Endothelial cell (in vitro differentiated cells): ENCODE results near the gene MORF4L2. TPM values are rescaled to one million over a fixed set of nuclear protein-coding genes. Genes with fewer than 3 reads are reported as not detected.
A peak's percentile ranks its signal among the peaks of the same experiment; 100 is the strongest.

ENCODE experiments used
- DNase-seq: peaks from one replicate; pipeline ENCODE4 v3.0.0; 2021; ENCODE audit warnings: low spot score
- H3K27ac Mint-ChIP-seq: one replicate; pipeline ENCODE4 v1.8.0; 2021; ENCODE audit warnings: mixed read lengths, inconsistent platforms; ENCODE audit not compliant: unreplicated experiment
- H3K27me3 Mint-ChIP-seq: one replicate; pipeline ENCODE4 v1.8.0; 2021; ENCODE audit warnings: mild to moderate bottlenecking, moderate library complexity, mixed read lengths, inconsistent platforms; ENCODE audit not compliant: unreplicated experiment
- H3K36me3 Mint-ChIP-seq: one replicate; pipeline ENCODE4 v1.8.0; 2021; ENCODE audit warnings: mild to moderate bottlenecking, low read depth, mixed read lengths, inconsistent platforms; ENCODE audit not compliant: unreplicated experiment
- H3K4me1 Mint-ChIP-seq: one replicate; pipeline ENCODE4 v1.8.0; 2021; ENCODE audit warnings: mild to moderate bottlenecking, mixed read lengths, inconsistent platforms; ENCODE audit not compliant: unreplicated experiment
- H3K4me3 Mint-ChIP-seq: one replicate; pipeline ENCODE4 v1.8.0; 2021; ENCODE audit warnings: mild to moderate bottlenecking, mixed read lengths, inconsistent platforms; ENCODE audit not compliant: unreplicated experiment
- H3K9me3 Mint-ChIP-seq: one replicate; pipeline ENCODE4 v1.8.0; 2021; ENCODE audit warnings: mixed read lengths, inconsistent platforms; ENCODE audit not compliant: unreplicated experiment
- long read RNA-seq: library from polyadenylated mRNA; unstranded; transcript quantifications from one replicate; pipeline ENCODE4 v2.0.0, GENCODE V29; 2020; ENCODE audit not compliant: unreplicated experiment
- total RNA-seq: library from RNA; stranded (reverse); fragmentation: NEBNext Ultra II Directional; extraction: Animal tissue kit (Norgen Biotek cat#: 25700); gene quantifications from one replicate; pipeline ENCODE4 v1.2.1, GENCODE V29; 2021; ENCODE audit not compliant: unreplicated experiment
- TF ChIP-seq, protein P1 (sequence below): fragments of 200-600 bp; sonication (generic); IDR thresholded peaks from one replicate; pipeline ENCODE4 v1.5.0; 2021; ENCODE audit warnings: antibody characterized with exemption; ENCODE audit not compliant: unreplicated experiment

Gene MORF4L2, protein sequence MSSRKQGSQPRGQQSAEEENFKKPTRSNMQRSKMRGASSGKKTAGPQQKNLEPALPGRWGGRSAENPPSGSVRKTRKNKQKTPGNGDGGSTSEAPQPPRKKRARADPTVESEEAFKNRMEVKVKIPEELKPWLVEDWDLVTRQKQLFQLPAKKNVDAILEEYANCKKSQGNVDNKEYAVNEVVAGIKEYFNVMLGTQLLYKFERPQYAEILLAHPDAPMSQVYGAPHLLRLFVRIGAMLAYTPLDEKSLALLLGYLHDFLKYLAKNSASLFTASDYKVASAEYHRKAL
- 362 TPM for total RNA-seq
- long read RNA-seq, transcript MORF4L2-209 (5 exons, 869 nt), result minor isoform, 9 of 119 reads
- long read RNA-seq, transcript MORF4L2-203 (4 exons, 1,983 nt), result minor isoform, 16 of 119 reads
- long read RNA-seq, transcript MORF4L2-201 (4 exons, 1,824 nt), result minor isoform, 14 of 119 reads
- long read RNA-seq, transcript MORF4L2-215 (4 exons, 451 nt), result major isoform, 48 of 119 reads
- long read RNA-seq, partial matches to known transcripts, result 2 of 119 reads
- long read RNA-seq, other reads (novel, unspliced or antisense), result 23 of 119 reads

DNA sequence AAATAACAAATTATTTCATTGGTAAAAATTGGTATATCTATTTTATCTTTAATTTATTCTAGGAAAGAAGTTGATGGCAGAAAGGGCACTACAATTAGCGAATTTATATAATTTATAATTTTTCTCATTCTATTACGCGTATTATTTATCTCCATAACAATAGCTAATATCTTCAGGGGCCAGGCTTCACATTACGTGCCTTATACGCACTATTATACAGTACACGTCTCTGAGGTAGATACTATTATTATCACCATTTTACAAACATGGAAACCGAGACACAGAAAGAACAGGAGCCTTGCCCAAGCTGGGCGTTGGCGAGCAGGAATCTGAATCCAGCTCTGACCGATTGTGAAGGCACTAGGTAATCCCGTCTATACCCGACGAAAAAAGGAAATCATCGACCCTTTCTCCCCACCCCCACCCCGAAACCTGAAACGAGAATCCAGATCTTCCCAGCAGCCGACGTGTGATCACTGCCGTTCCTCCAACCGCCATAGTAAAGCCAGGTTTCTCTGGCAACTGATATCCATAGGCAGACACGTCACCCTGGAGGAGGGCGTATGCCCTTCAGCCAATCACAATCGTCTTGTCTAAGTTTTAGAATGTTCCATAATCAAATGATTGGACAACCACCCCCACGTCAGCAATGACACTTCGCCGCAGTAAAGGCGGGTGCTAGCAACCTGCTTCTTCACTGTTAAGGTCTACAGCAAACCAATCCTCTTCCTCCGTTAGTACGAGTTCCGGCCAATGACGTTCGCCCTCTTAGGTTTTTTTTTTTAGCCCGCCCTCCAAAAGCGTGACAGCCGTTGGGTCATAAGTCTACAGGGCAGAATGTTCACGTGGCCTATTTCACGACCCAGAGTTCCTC is at the start of gene MORF4L2:
MORF4L2 (minus strand) TSS at position 501 of the 874 bp plus-strand sequence. CDS start 9,672 bp downstream, outside the sequence.
- TF ChIP-seq, protein P1, sequence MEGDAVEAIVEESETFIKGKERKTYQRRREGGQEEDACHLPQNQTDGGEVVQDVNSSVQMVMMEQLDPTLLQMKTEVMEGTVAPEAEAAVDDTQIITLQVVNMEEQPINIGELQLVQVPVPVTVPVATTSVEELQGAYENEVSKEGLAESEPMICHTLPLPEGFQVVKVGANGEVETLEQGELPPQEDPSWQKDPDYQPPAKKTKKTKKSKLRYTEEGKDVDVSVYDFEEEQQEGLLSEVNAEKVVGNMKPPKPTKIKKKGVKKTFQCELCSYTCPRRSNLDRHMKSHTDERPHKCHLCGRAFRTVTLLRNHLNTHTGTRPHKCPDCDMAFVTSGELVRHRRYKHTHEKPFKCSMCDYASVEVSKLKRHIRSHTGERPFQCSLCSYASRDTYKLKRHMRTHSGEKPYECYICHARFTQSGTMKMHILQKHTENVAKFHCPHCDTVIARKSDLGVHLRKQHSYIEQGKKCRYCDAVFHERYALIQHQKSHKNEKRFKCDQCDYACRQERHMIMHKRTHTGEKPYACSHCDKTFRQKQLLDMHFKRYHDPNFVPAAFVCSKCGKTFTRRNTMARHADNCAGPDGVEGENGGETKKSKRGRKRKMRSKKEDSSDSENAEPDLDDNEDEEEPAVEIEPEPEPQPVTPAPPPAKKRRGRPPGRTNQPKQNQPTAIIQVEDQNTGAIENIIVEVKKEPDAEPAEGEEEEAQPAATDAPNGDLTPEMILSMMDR, result no peak
- no peaks in the 10 kb centered on the region for H3K4me1 Mint-ChIP-seq
- peak; percentile 67 for DNase-seq
- H3K27me3 Mint-ChIP-seq, result no peaks in the 10 kb centered on the region
- no peaks in the 10 kb centered on the region for H3K9me3 Mint-ChIP-seq
- H3K27ac Mint-ChIP-seq, result no peak within 1 kb of the TSS
- no peak within 1 kb of the TSS for H3K4me3 Mint-ChIP-seq
- peaks cover 7% of the 10 kb centered on the region for H3K36me3 Mint-ChIP-seq

DNA sequence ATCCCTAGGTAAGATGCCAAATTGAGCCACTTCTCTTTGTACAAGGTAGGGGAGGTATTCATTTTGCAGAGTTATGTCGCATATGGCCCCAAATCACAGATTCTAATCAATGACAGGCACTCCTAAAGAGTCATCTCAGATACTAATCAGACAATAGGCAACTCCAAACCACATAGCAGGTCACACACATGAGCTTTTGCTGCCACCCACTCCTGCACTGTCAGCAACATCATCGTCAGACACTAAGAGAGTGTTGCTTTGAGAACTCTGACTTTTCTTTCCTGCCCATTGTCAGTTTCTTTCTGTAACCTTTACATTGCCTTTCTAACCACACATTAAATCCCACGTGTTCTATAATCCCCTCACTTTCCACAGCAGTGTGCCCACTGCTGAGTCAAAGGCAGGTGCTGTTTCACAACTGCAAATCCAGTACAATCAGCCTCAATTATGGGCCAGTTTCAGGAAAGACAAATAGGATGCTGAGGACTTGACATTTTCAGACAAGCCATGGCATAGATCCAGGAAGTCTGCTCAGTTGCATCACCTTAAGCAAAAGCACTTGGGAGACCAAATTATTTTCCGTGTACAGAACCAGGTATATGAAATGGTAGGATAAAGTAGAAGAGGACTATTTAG is 47.7 kb upstream of the MORF4L2 start:
- Mint-ChIP-seq H3K9me3 (no peaks in the 10 kb centered on the region), H3K4me1 (peaks cover 31% of the 10 kb centered on the region), H3K27me3 (peaks cover 2% of the 10 kb centered on the region), H3K27ac (no peak overlapping the region), H3K4me3 (no peak overlapping the region), H3K36me3 (no peaks in the 10 kb centered on the region)
- TF ChIP-seq, protein P1, result no peak
- DNase-seq, result no peak

DNA sequence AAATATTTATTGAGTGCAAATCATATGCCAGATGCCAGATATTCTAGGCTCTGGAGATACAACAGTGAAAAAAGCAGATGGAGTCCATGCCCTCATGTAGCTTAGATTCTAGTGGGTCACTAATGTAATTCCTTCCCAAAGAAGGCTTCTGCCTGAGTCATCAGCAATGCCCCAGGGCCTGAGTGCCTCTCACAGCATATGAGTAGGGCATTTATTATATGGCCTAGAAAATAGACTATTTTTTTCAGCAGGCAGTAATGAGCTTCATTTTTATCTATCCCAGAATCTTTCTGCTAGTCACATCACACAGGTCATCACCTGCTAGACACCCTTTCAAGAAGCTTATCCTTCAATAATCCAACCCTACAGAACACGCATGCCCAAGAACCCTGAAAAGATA is 46.5 kb upstream of the MORF4L2 start:
- TF ChIP-seq, protein P1, result no peak
- Mint-ChIP-seq H3K36me3 (no peaks in the 10 kb centered on the region), H3K4me1 (peaks cover 34% of the 10 kb centered on the region), H3K9me3 (no peaks in the 10 kb centered on the region), H3K4me3 (no peak overlapping the region), H3K27ac (no peak overlapping the region), H3K27me3 (no peaks in the 10 kb centered on the region)
- DNase-seq, result no peak

DNA sequence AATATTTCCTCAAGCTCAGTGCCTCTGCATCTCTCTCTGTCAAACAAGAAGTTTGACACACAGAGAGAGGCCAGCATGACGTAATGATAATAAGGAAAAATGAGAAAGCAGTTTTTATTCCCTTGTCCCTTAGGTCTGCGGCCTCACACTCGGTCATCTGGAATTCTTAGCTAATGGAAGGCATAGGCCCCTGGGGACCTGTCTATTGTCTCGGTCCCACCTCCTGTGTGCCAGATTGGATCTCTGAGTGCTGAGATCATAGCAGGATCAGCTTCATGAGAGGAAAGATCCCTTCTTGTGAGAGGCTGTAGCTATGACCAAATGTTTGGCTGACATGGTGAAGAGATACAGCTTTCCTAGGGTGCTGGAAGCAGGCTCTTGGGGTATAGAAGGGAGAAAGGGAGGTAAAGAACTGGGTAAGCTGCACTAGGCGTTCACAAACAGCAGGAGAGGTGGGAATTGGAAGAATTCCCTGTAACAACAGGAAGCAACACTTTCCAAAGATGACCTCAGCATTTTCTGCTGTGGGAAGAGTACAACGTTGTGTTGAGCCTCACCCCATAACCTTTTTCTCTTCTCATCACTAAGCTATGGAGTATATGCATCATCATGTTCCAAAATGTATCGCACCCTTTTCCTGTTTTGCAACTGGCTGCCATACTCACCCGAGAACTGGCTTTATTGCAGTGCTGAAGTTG is 44.4 kb upstream of the MORF4L2 start:
- TF ChIP-seq, protein P1, result no peak
- Mint-ChIP-seq H3K4me1 (peaks cover 34% of the 10 kb centered on the region), H3K27me3 (no peaks in the 10 kb centered on the region), H3K36me3 (no peaks in the 10 kb centered on the region), H3K27ac (peak overlapping the region; percentile 88), H3K4me3 (no peak overlapping the region), H3K9me3 (no peaks in the 10 kb centered on the region)
- no peak for DNase-seq
